Stimulated activated CD4-positive, alpha-beta T cell treated with anti-CD3 and anti-CD28 coated beads, Interleukin-12 subunit alpha, Interleukin-12 subunit beta, amount 100 ng/mL, for 4 hours (primary cell): ENCODE data around the gene PTPRO.

Experiments used
- DNase-seq: peaks from one replicate; pipeline ENCODE4 v3.0.0-alpha.2; 2020

Gene PTPRO

GRCh38 chr12:15575671-15576541, 253.6 kb downstream of the PTPRO start:
- no peak for DNase-seq

GRCh38 chr12:15580431-15580830, 258.1 kb downstream of the PTPRO start:
- no peak for DNase-seq

- DNase-seq, result no peak
These were observed 258.7 kb downstream of the PTPRO start for GRCh38 chr12:15581006-15581405.

- no peak for DNase-seq
These were observed 261.5 kb downstream of the PTPRO start for GRCh38 chr12:15583804-15584203.

- no peak for DNase-seq
These were observed 262.2 kb downstream of the PTPRO start for GRCh38 chr12:15584366-15585041.

- no peak for DNase-seq
These were observed 267.2 kb downstream of the PTPRO start for GRCh38 chr12:15589328-15590032.

- peak; percentile 15 for DNase-seq
These were observed 268.0 kb downstream of the PTPRO start for GRCh38 chr12:15590180-15590826.

GRCh38 chr12:15591811-15592210, 269.5 kb downstream of the PTPRO start:
- no peak for DNase-seq

GRCh38 chr12:15592934-15593333, 270.6 kb downstream of the PTPRO start:
- DNase-seq, result no peak

GRCh38 chr12:15596174-15596573, 273.9 kb downstream of the PTPRO start:
- no peak for DNase-seq

- no peak for DNase-seq
These were observed 275.0 kb downstream of the PTPRO start for GRCh38 chr12:15597125-15597830.

GRCh38 chr12:15599266-15600037, 277.1 kb downstream of the PTPRO start:
- DNase-seq, result no peak

- no peak for DNase-seq
These were observed 278.1 kb downstream of the PTPRO start for GRCh38 chr12:15600223-15600935.

- DNase-seq, result no peak
These were observed 279.0 kb downstream of the PTPRO start for GRCh38 chr12:15601210-15601800.

- DNase-seq, result no peak
These were observed 279.9 kb downstream of the PTPRO start for GRCh38 chr12:15602051-15602672.

GRCh38 chr12:15603474-15604085, 281.3 kb downstream of the PTPRO start:
- DNase-seq, result no peak

- no peak for DNase-seq
These were observed 283.7 kb downstream of the PTPRO start for GRCh38 chr12:15605881-15606590.

- DNase-seq, result no peak
These were observed 286.1 kb downstream of the PTPRO start for GRCh38 chr12:15608406-15608805.

GRCh38 chr12:15608941-15609340, 286.6 kb downstream of the PTPRO start:
- no peak for DNase-seq
